GM21576 (cell line): ENCODE data around the gene FUOM.
"Not testable (repeated sequence)": the region's sequence is repeated elsewhere in the genome, so short reads cannot be mapped to it uniquely, and the experiment has no call there.

Experiments used
- ATAC-seq: cut with Tn5 transposase; IDR thresholded peaks from one replicate; pipeline ENCODE4 v1.9.1; 2021; ENCODE audit warnings: mild to moderate bottlenecking, moderate library complexity; ENCODE audit not compliant: unreplicated experiment

Gene FUOM

DNA sequence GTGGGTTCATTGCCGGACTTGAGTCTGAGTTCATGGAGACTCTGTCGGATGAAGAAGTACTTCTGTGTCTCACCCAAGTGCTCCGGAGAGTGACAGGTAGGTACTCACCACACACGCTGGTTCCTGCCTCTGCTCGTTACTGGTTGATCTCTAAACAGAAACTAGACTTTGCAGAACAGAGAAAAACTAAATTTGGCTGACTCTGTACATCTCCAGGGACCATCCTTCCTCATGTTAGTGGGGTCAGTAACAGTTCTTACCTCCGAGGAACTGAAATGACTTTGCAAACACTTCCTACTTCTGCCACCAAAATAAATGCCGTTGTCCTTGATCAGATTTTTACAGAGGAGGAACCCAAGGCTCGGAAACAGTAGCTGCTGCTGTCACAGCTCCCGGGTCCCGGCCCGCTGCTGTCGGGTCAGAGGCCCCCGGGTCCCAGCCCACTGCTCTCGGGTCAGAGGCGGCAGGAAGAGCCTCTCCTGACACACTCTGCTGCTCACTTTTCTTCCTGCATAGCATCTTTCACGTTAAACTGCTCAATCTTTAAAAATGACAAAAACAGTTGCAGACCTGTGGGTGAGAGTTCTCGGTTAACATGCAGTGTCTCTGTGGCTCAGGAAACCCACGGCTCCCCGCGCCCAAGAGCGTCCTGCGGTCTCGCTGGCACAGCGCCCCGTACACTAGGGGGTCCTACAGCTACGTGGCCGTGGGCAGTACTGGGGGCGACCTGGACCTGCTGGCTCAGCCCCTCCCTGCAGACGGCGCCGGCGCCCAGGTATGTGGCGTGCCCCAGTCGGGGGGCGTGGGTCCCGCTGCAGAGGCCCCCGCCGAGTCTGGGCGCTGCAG is 31.4 kb upstream of the FUOM start:
- peak; percentile 77 for ATAC-seq

DNA sequence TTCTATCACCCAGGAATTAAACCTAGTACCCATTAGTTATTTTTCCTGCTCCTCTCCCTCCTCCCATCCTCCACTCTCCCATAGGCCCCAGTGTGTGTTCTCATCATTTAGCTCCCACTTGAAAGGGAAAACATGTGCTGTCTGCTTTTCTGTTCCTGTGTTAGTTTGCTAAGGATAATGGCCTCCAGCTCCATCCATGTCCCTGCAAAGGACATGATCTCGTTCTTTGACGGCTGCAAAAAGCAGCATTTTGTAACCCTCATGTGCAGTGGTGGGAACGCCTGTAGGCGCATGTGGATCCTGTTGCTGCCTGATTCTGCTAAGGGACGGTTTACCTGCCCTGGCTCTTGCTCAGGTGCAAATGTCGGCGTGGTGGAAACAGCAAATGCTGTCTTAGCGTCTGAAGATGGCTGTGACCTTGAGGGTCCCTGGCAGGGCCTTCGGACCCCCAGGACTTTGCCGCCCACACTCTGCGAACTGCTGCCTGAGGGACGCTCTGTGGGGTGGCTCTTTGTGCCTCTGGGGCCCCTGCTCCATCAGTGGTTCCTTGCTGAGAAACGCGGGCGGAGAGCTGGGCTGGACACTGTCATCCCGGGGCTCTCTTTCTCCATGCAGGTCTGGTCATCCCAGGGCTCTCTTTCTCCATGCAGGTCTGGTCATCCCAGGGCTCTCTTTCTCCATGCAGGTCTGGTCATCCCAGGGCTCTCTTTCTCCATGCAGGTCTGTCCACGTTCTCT is 30.6 kb upstream of the FUOM start:
- ATAC-seq: no peak

DNA sequence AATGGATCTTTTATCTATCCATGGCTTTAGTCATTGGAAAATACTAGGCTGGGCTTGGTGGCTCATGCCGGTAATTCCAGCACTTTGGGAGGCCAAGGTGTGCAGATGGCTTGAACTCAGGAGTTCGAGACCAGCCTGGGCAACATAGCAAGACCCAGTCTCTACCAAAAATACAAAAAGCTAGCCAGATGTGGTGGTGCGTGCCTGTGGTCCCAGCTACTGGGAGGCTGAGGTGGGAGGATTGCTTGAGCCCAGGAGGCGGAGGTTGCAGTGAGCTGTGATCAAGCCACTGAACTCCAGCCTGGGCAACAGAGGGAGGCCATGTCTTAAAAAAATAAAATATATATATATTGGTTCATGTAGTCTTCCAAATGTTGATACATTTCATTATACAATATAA is 29.1 kb upstream of the FUOM start:
- ATAC-seq: not testable (repeated sequence)

DNA sequence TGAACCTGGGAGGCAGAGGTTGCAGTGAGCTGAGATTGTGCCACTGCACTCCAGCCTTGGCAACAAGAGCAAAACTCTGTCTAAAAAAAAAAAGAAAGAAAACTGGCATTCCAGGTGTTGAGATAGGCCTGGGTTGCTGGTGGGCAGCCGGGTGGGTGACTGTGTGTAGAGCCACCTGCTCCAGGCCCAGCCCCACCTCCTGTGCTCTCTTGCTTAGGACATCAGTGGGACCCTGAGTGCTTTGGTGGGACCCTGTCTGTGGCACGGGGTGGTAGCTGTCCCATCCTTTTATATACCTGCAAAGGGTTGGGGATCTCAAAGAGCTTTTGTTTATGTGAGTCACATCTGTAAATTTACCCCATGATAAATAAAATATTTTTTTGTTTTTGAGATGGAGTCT is 27.4 kb upstream of the FUOM start:
- ATAC-seq: no peak

DNA sequence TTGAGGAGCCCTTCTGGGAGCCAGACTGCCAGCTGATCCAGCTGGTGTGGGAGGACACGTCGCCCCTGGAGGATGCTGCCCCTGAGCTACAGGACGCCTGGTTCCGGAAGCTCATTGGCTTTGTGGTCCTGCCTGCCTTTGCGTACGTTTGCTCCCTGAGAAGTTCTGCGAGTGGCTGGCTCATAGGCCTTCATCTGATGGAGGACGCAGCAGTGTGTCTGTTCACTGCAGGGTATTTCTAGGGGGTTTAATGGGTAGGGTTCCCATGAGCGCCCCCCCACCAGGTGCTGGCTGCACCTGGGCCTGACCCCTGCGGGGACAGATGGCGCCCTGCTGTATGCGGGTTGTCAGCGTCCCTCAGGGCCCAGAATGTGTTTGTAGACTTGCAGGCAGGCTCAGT is 26.3 kb upstream of the FUOM start:
- ATAC-seq: no peak

DNA sequence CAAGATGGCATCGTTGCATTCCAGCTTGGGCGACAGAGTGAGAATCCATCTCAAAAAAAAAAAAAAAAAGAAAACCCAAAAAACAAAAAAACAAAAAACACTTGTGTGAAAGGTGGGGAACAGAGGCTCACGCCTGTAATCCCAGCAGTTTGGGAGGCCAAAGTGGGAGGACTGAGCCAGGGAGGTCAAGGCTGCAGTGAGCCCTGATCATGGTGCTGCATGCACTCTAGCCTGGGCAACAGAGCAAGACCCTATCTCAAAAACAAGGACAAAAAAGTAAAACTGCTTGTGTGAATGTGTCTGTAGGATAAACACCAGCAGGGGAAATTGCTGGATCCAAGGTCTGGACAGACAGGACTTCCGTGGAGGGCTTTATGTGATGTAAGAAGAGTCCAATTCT is 25.7 kb upstream of the FUOM start:
- ATAC-seq: no peak

DNA sequence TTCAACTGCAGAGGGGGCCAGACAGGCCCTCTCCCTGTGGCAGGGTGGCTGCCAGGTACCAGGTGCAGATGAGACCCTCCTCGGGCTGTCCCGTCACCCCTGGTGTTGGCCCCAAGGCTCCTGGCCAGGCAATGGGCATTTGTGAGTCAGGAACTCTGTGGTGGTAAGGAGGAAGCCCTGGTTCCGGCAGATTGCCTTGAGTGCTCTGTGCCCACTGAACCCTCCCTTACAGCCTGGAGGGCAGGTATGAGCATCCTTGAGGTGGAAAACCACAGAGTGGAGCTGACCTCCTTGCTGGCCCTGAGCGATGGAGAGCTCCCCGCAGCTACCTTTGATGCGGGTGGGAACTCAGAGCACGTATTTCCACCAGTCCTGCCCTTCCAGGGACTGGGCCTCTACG is 23.2 kb upstream of the FUOM start:
- ATAC-seq: no peak

DNA sequence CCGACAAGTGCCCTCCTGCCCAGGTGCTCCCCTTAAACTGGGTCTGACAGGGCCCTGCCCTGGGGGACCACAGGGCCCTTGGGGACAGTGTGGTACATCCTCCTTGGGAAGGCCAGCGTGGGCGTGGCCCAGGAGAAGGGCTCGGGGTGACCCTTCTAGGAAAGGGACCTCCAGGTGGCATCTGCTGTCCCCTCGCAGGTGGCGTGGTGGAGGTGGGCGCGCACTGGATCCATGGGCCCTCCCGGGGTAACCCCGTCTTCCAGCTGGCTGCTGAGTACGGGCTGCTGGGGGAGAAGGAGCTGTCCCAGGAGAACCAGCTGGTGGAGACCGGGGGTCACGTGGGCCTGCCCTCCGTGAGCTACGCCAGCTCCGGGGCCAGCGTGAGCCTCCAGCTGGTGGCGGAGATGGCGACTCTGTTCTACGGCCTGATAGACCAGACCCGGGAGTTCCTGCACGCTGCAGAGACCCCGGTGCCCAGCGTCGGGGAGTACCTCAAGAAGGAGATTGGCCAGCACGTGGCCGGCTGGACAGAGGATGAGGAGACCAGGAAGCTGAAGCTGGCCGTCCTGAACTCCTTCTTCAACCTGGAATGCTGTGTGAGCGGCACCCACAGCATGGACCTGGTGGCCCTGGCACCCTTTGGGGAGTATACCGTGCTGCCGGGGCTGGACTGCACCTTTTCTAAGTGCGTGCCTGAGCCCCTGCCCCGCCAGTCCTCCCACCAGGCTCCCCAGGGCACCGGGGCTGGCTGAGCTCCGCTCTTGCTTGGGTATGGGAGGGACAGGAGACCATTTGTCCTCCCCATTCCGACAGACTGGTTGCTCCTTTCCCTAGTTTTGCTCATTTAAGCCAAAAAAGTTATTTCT is 22.2 kb upstream of the FUOM start:
- no peak for ATAC-seq

DNA sequence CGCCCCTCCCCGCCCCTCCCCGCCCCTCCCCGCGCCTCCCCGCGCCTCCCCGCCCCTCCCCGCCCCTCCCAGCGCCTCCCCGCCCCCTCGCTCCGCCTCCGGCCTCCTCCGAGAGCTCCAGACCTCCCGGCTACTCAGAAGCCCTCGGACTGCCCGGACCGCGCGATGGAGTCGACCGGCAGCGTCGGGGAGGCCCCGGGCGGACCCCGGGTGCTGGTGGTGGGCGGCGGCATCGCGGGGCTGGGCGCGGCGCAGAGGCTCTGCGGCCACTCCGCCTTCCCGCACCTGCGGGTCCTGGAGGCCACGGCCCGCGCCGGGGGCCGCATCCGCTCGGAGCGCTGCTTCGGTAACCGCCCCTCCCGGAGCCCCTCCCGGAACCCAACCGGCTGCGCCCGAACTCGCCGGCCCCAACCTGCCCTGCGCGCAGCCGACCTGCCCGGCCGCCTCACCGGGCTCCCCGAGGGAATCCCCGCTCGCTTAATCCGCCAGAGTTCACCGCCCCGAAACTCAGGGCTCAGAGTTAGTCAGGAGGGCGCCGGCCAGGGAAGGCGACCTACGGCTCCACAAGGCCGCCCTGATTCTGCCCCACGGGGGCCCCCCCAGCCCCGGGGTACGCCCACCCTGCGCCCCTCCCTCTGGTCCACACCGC is 21.5 kb upstream of the FUOM start, which contains the start of gene PAOX:
TSS of gene PAOX (plus strand) at position 111 of the 649 bp plus-strand sequence. CDS start at position 166, 55 bp downstream.
- ATAC-seq: peak; percentile 48

DNA sequence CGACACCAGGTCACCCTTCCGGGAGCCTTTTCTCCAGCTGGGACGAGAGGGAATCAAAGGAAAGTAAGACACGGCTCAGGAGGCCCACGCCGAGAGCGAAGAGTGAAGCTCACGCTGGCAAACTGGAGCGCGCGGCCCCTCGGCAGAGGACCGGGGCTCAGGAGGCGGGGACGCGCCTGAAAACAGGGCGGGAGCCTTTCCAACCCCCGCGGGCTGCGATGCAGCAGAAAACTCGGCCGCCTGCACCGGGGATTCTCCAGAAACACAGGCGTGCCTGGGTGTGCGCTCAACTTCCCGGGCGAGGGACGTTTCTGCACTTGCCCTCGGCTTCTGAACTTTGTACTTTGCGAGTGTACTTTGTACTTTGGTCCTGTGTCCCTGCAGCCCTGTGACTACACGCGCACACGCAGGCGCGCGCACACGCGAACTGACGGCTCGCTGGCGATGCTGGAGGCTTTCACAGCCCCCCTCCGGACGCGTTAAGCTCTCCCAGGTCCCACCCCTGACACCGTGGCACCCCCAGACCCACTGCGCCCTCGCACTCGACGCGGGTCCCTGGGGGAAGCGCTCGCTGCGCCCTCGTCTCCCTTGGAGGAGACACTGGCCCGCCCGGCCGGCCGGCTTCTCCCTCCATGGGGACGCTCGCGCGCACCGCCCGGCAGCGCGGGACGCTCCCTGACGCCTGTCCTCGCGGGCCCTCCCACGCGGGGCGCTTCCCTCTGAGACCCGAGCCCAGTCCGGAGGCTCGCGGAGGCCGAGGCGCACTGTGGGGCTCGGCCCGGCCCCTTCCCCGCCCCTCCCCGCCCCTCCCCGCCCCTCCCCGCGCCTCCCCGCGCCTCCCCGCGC is 20.7 kb upstream of the FUOM start:
- peak; percentile 41 for ATAC-seq

DNA sequence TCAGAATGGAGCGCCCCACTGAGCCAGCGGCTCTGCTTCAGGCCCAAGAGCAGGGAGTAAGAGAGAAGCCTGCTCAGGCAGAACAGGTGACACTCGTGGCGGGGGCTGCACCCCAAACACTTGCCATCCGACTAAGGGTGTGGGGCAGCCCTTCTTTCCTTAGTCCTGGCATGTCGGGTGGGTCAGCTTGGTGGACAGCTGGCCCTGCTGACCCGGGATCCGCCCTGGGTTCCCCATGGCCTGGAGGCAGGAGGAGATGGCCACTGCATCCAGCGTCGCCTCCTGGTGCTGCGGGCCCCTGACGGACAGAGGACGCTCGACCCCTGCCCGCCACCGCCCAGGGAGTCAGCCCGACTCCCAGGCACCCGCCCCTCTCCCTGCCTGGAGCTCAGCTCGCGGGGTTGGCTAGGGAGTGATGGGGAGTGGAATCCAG is 20.0 kb upstream of the FUOM start:
- ATAC-seq: no peak

DNA sequence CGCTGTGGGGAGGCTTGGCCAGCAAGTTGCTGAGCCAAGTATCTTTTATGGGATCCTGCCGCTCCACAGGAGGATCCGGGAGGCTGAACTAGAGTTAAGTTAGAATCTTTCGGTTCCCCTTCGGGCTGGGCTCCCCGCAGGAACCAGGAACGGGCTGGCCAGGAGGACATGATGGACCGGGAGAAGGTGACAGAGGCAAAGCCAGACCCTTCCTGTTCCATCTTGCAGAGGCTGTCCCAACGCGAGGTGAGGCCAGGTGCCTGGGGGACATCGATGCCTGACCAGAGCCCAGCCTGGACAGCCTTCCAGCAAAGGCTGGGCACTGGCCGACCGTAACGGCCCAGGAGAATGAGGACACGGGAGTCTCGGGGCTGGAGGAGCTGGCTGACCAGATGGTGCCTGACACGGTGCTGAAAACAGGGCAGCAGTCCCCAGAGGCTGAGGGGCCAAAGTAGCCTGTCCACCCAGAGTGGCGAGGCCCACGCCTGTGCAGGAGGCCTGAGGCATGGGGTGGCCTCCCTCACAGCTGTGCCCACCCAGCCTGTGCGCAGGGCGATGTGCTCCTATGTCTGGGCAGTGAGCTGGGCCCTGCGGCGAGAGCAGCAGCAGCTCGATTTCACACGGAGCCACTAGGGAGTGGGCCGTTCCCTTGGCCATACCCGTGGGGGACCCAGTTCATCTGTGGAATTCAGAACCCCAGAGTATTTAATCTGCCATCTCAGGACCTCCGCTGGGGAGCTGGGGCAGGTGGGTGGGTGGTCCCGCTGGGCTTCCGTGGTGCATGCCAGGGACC is 19.4 kb upstream of the FUOM start:
- no peak for ATAC-seq

DNA sequence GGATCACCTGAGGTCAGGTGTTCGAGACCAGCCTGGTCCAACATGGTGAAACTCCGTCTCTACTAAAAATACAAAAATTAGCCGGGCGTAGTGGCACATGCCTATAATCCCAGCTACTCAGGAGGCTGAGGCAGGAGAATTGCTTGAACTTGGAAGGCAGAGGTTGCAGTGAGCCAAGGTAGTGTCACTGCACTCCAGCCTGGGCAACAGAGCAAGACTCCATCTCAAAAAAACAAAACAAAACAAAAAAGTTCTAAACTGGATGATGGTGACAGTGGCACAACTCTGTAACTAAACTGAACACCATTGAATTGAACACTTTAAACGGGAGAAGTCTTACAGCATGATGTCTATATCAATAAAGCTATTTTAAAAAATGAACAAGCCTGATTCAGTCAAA is 18.4 kb upstream of the FUOM start:
- not testable (repeated sequence) for ATAC-seq

DNA sequence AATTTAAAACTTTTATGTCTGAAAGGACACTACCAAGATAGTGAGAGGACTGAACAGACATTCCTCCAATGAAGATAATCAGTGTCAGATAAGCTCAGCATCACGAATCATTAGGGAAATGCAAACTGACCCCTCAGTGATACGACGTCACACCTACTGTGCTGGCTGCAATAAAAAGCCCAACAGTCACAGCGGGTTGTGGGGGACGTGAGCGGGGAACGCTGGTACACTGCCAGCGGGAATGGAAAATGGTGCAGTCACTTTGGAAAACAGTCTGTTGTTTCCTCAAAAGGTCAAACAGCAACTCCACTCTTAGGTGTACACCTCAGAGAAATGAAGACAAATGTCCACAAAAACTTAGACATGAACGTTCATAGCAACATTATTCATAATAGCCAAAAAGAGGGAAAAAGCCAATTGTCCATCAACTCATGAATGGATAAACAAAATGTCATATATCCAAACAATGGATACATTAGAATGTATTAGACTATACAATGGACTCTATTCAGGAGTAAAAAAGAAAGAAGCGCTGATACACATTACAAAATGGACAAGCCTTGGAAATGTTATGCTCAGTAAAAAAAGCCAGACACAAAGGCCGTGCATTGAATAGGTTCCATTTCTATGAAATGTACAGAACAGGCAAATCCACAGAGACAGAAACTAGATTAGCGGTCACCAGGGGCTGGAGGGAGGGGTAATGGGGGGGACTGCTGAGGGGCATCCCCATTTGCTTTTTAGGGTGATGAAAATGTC is 17.7 kb upstream of the FUOM start:
- no peak for ATAC-seq

DNA sequence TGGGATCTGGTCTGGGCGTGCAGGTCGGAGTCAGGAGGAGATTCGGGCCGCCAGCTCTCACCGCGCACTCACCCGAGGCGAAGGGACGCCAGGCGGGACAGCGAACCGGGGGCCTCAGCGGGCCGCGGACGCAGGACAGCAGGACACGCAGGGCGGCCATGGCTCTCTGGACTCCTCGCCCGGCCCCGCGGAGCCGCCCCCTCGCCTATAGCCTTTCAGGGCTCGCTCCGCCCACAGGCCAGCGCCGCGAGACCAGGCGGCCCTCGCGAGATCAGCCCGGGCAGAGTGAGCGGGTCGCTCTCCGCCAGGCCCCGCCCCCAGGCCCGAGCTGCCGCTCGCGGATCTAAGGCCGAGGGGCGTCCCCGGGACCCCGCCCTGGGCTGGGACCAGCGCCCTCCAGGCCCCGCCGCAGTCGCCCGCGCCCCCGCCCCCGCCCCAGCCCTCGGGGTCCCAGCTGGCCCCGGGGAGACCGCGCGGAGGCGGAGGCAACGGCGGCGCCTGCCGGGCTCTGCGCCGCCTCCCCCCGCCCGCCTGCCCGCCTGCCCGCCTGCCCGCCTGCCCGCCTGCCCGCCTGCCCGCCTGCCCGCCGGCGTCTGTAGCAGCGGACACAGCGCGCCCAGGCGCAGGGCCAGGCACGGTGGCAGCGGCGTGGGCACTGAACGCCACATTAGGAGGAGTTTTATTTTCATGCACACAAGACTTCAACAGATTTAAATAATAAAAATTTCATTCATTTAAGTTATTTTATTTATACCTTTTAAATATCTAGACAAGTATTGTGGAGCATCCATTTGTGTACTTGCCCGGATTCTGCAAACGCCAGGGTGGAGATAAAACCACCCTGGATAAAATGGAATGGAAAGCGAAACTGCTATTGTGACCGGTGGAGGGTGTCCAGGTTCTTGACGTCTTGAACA is 15.6 kb upstream of the FUOM start, which contains the start of gene ECHS1:
TSS of gene ECHS1 (minus strand) at position 181 of the 917 bp plus-strand sequence. CDS start at position 160, 21 bp downstream.
- peak; percentile 97 for ATAC-seq

DNA sequence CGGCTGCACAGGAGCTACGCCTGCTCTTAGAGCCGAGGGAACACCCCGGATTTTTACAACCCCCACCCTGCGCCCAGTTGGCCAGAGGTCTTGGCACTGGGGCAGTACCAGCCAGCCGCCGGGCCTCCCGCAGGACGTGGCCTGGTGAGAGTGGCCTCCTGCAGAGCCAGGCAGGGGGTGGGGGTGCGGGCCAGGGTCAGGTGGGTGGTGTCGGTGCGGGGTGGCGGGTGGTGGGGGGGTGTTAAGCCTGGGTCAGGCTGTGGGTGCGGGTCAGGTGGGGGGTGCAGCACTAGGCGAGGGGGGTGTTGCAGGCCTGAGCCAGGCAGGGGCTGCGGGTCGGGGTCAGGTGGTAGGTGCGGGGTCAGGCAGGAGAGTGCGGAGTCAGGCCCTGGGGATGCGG is 14.7 kb upstream of the FUOM start:
- no peak for ATAC-seq
